Measurements from ENCODE around the gene ZFP90.

ZFP90 gene

DNA sequence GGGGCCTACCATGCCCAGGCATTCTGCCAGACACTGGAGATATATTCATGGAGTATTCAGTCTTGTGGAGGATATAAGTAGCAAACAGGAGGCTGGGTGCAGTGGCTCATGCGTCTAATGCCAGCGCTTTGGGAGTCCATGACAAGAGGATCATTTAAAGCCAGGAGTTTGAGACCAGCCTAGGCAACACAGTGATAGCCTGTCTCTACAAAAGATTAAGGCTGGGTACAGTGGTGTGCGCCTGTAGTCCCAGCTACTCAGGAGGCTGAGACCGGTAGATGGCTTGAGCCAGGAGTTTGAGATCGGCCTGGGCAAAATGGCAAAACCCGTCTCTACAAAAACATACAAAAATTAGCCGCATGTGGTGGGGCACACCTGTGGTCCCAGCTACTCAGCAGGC is 68.4 kb downstream of the ZFP90 start:
- Histone ChIP-seq H3K4me3 (ENCODE audit: low read depth in 1 of 5, low read length in 5 of 5) (no peak overlapping the region), H3K9ac (ENCODE audit: low read length in 5 of 5) (no peak overlapping the region), H3K27ac (ENCODE audit: low read depth, low read length) (no peak overlapping the region), H3K9me3 (ENCODE audit: control insufficient read depth in 5 of 5, low read length in 5 of 5) (peaks cover 0 to 2% (median under 1%) of the 10 kb centered on the region in 5 donors), H3K36me3 (ENCODE audit: control insufficient read depth in 5 of 5, insufficient read depth in 5 of 5, low read length in 5 of 5) (no peaks in the 10 kb centered on the region), H3K27me3 (ENCODE audit: control insufficient read depth in 5 of 5, insufficient read depth in 4 of 5, low read length in 5 of 5) (no peaks in the 10 kb centered on the region), H3K4me1 (ENCODE audit: control insufficient read depth in 5 of 5, insufficient read depth in 5 of 5, low read length in 5 of 5) (no peaks in the 10 kb centered on the region)

GRCh38 chr16:68608330-68608729 is 69.2 kb downstream of the ZFP90 start:
- Histone ChIP-seq H3K4me3 (ENCODE audit: low read depth in 1 of 5, low read length in 5 of 5) (no peak overlapping the region), H3K36me3 (ENCODE audit: control insufficient read depth in 5 of 5, insufficient read depth in 5 of 5, low read length in 5 of 5) (no peaks in the 10 kb centered on the region), H3K27ac (ENCODE audit: low read depth, low read length) (no peak overlapping the region), H3K4me1 (ENCODE audit: control insufficient read depth in 5 of 5, insufficient read depth in 5 of 5, low read length in 5 of 5) (no peaks in the 10 kb centered on the region), H3K27me3 (ENCODE audit: control insufficient read depth in 5 of 5, insufficient read depth in 4 of 5, low read length in 5 of 5) (no peaks in the 10 kb centered on the region), H3K9me3 (ENCODE audit: control insufficient read depth in 5 of 5, low read length in 5 of 5) (peaks cover 0 to 9% (median 5%) of the 10 kb centered on the region in 5 donors), H3K9ac (ENCODE audit: low read length in 5 of 5) (no peak overlapping the region)

- Histone ChIP-seq H3K4me1 (ENCODE audit: control insufficient read depth in 5 of 5, insufficient read depth in 5 of 5, low read length in 5 of 5) (no peaks in the 10 kb centered on the region), H3K36me3 (ENCODE audit: control insufficient read depth in 5 of 5, insufficient read depth in 5 of 5, low read length in 5 of 5) (no peaks in the 10 kb centered on the region), H3K27ac (ENCODE audit: low read depth, low read length) (no peak overlapping the region), H3K4me3 (ENCODE audit: low read depth in 1 of 5, low read length in 5 of 5) (no peak overlapping the region), H3K9me3 (ENCODE audit: control insufficient read depth in 5 of 5, low read length in 5 of 5) (peaks cover 3 to 23% (median 20%) of the 10 kb centered on the region in 5 donors), H3K27me3 (ENCODE audit: control insufficient read depth in 5 of 5, insufficient read depth in 4 of 5, low read length in 5 of 5) (peaks cover 0 to 3% (median 0%) of the 10 kb centered on the region in 5 donors), H3K9ac (ENCODE audit: low read length in 5 of 5) (no peak overlapping the region)
Observed at GRCh38 chr16:68612996-68613395, 73.9 kb downstream of the ZFP90 start.

DNA sequence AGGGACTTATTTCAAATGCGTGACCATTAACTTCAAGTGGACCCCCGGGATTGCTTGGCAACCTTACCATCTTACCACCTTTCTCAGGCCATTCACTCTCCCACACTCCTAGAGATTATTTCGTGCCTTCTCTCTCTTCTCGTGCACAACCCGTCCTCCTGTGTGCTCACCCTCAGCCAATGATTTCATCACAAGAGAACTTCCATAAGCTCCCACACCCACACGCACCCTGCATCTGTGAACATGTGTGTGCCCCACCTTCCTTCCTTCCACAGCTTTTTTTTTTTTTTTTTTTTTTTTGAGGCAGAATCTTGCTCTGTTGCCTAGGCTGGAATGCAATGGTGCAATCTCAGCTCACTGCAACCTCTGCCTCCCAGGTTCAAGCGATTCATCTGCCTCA is 78.6 kb downstream of the ZFP90 start:
- H3K4me3 ChIP-seq (ENCODE audit: low read depth in 1 of 5, low read length in 5 of 5) = no peak overlapping the region
- peaks cover 0 to 3% (median 0%) of the 10 kb centered on the region in 5 donors for H3K27me3 ChIP-seq (ENCODE audit: control insufficient read depth in 5 of 5, insufficient read depth in 4 of 5, low read length in 5 of 5)
- no peak overlapping the region for H3K27ac ChIP-seq (ENCODE audit: low read depth, low read length)
- no peaks in the 10 kb centered on the region for H3K36me3 ChIP-seq (ENCODE audit: control insufficient read depth in 5 of 5, insufficient read depth in 5 of 5, low read length in 5 of 5)
- H3K9me3 ChIP-seq (ENCODE audit: control insufficient read depth in 5 of 5, low read length in 5 of 5) = peaks cover 3 to 21% (median 15%) of the 10 kb centered on the region in 5 donors
- H3K4me1 ChIP-seq (ENCODE audit: control insufficient read depth in 5 of 5, insufficient read depth in 5 of 5, low read length in 5 of 5) = no peaks in the 10 kb centered on the region
- no peak overlapping the region for H3K9ac ChIP-seq (ENCODE audit: low read length in 5 of 5)

Measured in subcutaneous abdominal adipose tissue (tissue), 5 donors.